ENCODE data around the gene BLOC1S5. TPM values are rescaled to one million over a fixed set of nuclear protein-coding genes. Genes with fewer than 3 reads are reported as not detected.

Gene BLOC1S5
- total and polyA plus RNA-seq, 2 donors (not counting 3 experiments of a cell fraction or from before 2014, with no cell fraction given) = 3.9 to 19.1 TPM

DNA sequence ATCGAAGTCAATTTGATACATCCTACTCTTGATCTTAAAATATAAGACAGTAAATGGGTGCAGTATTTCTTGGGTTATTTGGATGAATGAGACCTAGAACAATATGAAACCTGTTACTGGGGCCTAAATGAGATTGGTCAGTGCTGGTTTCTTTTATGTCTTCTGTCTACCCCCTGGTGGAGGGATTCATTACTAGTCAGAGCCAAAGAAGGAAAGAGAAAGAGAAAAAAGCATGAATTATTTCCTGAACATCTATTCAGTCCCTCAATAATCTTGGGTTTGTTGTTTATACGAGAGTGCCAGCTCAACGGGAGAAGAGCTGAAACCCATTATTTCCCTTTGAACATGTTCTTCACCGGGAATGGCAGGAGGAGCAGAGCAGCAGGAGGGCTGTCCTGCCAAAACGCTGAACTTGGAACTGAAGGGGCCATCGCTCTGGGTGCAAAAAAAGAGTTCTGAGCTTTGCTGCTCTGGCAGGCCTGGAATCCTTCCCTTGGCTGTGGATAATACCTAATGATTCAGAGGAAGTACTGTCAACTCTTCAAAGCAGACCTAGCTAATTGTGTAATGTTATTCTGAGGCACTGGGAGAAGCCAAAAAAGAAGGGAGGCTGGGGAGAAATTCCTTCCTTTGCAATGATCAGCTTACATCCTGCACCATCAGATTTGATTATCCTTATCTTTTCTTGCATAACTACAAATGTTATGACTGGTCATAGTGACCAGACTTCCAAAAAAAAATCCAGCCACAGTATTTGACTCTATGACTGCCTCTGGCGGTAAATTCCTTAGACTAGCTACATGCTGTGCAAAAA lies 72.0 kb downstream of the BLOC1S5 start:
- CTCF ChIA-PET = interaction anchor here (0.7 to 2.6 kb wide), 30 partner anchors 9 to 270 kb away, joined by 3 to 78 read pairs (median 7); partner anchors contain the start of genes BMP6 and TXNDC5
- Histone ChIP-seq H3K4me1 (ENCODE audit: control insufficient read depth, extremely low read depth, insufficient read depth, low read length) (peaks cover 49% of the 10 kb centered on the region), H3K4me3 (replicated peaks in 1 of 3; ENCODE audit: insufficient read depth in 1 of 3, low read depth in 1 of 3, low read length in 3 of 3) (peak overlapping the region in 1 of 3 experiments; percentile 31), H3K9ac (replicated peaks; ENCODE audit: extremely low read depth, insufficient read depth, low read length) (peak overlapping the region; percentile 93), H3K27ac (ENCODE audit: insufficient read depth, low read depth, low read length) (peak overlapping the region; percentile 99), H3K9me1 (replicated peaks; ENCODE audit: control insufficient read depth, extremely low read depth, insufficient read depth, low read length) (no peaks in the 10 kb centered on the region), H3K36me3 (ENCODE audit: control insufficient read depth in 2 of 2, extremely low read depth in 1 of 2, insufficient read depth in 2 of 2, low read length in 2 of 2) (no peaks in the 10 kb centered on the region), H3K79me2 (ENCODE audit: control insufficient read depth, insufficient read depth, low read length) (no peaks in the 10 kb centered on the region), H3K4me2 (ENCODE audit: insufficient read depth, low read length) (peak overlapping the region; percentile 82), H3K27me3 (ENCODE audit: control insufficient read depth in 2 of 2, insufficient read depth in 2 of 2, low read length in 2 of 2) (no peaks in the 10 kb centered on the region), H2AFZ (ENCODE audit: low read depth, low read length) (no peak overlapping the region), H3K9me3 (replicated peaks; ENCODE audit: control insufficient read depth, insufficient read depth, low read length) (no peaks in the 10 kb centered on the region), H4K20me1 (replicated peaks; ENCODE audit: control insufficient read depth, extremely low read depth, insufficient read depth, low read length) (no peaks in the 10 kb centered on the region)
- dilution Hi-C loops (cut with MboI; ENCODE audit: extremely low pct_ligation_motif_present, low sequenced_read_pairs) (no loop called here), intact Hi-C loops (cut with micrococcal nuclease) (loop anchor here (1.0 to 5.0 kb wide), 7 partner anchors 8 to 93 kb away; no protein-coding TSS in a partner anchor)
- POLR2A ChIA-PET = interaction anchor here (0.8 to 2.6 kb wide), 9 partner anchors 9 to 266 kb away, joined by 3 to 40 read pairs (median 11); partner anchors contain the start of gene BMP6
- TSS peak; percentile 26 for BruUV-seq (replicated peaks)
- DNase-seq (ENCODE audit: low read depth, low spot score) = peak; percentile 96
- peak; percentile 79 for FAIRE-seq
- no peak for TF ChIP-seq MAX (IDR thresholded peaks at IDR 0.05; ENCODE audit: insufficient read depth, insufficient read length)
- peak; percentile 41 to 45 for TF ChIP-seq CTCF (IDR thresholded peaks at IDR 0.05; ENCODE audit: extremely low read depth in 1 of 2, insufficient read depth in 1 of 2, low read depth in 1 of 2, low read length in 2 of 2)
- TF ChIP-seq JUN (IDR thresholded peaks at IDR 0.05; ENCODE audit: borderline replicate concordance, insufficient read depth, insufficient read length, low read depth) = peak; percentile 77
- TF ChIP-seq POLR2AphosphoS5 (IDR thresholded peaks at IDR 0.05; ENCODE audit: insufficient read depth, low read depth, low read length) = peak; percentile 86
- TF ChIP-seq EZH2 (IDR thresholded peaks at IDR 0.05; ENCODE audit: borderline replicate concordance, low read depth, low read length, severe bottlenecking) = no peak
- peak; percentile 77 for TF ChIP-seq FOS (IDR thresholded peaks at IDR 0.05; ENCODE audit: borderline replicate concordance, insufficient read depth, low read length)
- TF ChIP-seq GATA2 (IDR thresholded peaks at IDR 0.05; ENCODE audit: insufficient read depth, insufficient read length, low read depth, low read length) = peak; percentile 93
- TF ChIP-seq POLR2A (IDR thresholded peaks at IDR 0.05; ENCODE audit: low read depth, low read length) = peak; percentile 70
- no peak for TF ChIP-seq MYC (IDR thresholded peaks at IDR 0.05; ENCODE audit: low read depth, low read length)

All from endothelial cell of umbilical vein (primary cell).